Lower lobe of right lung (tissue), 2 donors: ENCODE results near the gene CYP2A6. TPM values are rescaled to one million over a fixed set of nuclear protein-coding genes. Genes with fewer than 3 reads are reported as not detected.
A peak's percentile ranks its signal among the peaks of the same experiment; 100 is the strongest.
"Not testable (repeated sequence)": the region's sequence is repeated elsewhere in the genome, so short reads cannot be mapped to it uniquely, and the experiment has no call there.

Experiments used
- ATAC-seq, 2 donors: fragments of 200-7000 bp; cut with Tn5 transposase; one replicate each; pipeline ENCODE4 v1.9.1; 2020 to 2022; ENCODE audit warnings: mild to moderate bottlenecking in 2 of 2, moderate library complexity in 2 of 2
- DNase-seq: peaks from one replicate; pipeline ENCODE4 v3.0.0-alpha.2; 2020
- H3K27ac ChIP-seq: fragments of 200-600 bp; one replicate; pipeline ENCODE4 v1.8.0; 2022
- H3K27me3 ChIP-seq: fragments of 200-600 bp; one replicate; pipeline ENCODE4 v1.8.0; 2022; ENCODE audit warnings: low read depth
- H3K36me3 ChIP-seq: fragments of 200-600 bp; one replicate; pipeline ENCODE4 v1.8.0; 2022; ENCODE audit warnings: mild to moderate bottlenecking
- H3K4me1 ChIP-seq: fragments of 200-600 bp; one replicate; pipeline ENCODE4 v1.8.0; 2022
- H3K4me3 ChIP-seq: fragments of 200-600 bp; one replicate; pipeline ENCODE4 v1.8.0; 2022; ENCODE audit warnings: mild to moderate bottlenecking
- H3K9me3 ChIP-seq: fragments of 200-600 bp; one replicate; pipeline ENCODE4 v1.8.0; 2022
- intact Hi-C: fragments of 100-400 bp; cut with DNase I; formaldehyde crosslinking; loops from one replicate; pipeline ENCODE4 v1.11.0; 2022
- total RNA-seq: library from RNA; stranded (reverse); fragmentation: NEBNext Ultra II Directional; extraction: Animal tissue kit (Norgen Biotek cat#: 25700); gene quantifications from one replicate; pipeline ENCODE4 v1.2.1, GENCODE V29; 2021
- TF ChIP-seq, protein P1 (sequence below): fragments of 200-600 bp; IDR thresholded peaks from one replicate; pipeline ENCODE4 v1.8.0; 2022; ENCODE audit warnings: antibody characterized with exemption, mild to moderate bottlenecking
- donor health status: DM: no; HTN: yes; CAD: no; lungs with severe emphysema.

CYP2A6 gene
- total RNA-seq, 1 donor from 2014 or later: 2.0 TPM

GRCh38 chr19:40867701-40868100 lies 17.5 kb upstream of the CYP2A6 start:
- H3K9me3 ChIP-seq: no peaks in the 10 kb centered on the region
- no peaks in the 10 kb centered on the region for H3K27me3 ChIP-seq
- H3K4me1 ChIP-seq: no peaks in the 10 kb centered on the region
- H3K36me3 ChIP-seq: no peaks in the 10 kb centered on the region
- no peak overlapping the region for H3K27ac ChIP-seq
- no peak overlapping the region for H3K4me3 ChIP-seq
- TF ChIP-seq, protein P1, sequence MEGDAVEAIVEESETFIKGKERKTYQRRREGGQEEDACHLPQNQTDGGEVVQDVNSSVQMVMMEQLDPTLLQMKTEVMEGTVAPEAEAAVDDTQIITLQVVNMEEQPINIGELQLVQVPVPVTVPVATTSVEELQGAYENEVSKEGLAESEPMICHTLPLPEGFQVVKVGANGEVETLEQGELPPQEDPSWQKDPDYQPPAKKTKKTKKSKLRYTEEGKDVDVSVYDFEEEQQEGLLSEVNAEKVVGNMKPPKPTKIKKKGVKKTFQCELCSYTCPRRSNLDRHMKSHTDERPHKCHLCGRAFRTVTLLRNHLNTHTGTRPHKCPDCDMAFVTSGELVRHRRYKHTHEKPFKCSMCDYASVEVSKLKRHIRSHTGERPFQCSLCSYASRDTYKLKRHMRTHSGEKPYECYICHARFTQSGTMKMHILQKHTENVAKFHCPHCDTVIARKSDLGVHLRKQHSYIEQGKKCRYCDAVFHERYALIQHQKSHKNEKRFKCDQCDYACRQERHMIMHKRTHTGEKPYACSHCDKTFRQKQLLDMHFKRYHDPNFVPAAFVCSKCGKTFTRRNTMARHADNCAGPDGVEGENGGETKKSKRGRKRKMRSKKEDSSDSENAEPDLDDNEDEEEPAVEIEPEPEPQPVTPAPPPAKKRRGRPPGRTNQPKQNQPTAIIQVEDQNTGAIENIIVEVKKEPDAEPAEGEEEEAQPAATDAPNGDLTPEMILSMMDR: no peak
- DNase-seq (no peak), ATAC-seq (no peak)
- intact Hi-C loops: no loop called here

GRCh38 chr19:40864739-40865496 lies 14.7 kb upstream of the CYP2A6 start:
- H3K4me1 ChIP-seq, DNase-seq: not testable (repeated sequence)

DNA sequence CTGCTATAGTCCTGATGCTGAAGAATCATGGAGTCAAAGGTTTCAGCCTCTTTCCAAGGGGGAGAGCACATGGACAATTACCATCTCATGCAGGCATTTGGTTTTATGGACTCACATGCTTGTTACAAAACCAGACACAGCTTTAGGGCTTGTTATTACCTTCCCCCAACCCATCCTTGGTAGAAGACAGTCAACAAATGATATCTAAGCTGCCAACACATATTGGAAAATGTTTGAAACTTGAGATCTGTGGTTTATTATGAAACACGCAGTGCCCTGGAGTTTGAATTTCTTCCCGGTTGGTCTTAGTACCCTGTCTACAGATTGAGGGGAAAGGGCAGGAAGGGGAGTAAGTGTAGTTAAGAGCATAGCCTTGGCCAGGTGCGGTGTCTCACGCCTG lies 12.5 kb upstream of the CYP2A6 start:
- no peaks in the 10 kb centered on the region for H3K27me3 ChIP-seq
- no peak overlapping the region for H3K27ac ChIP-seq
- DNase-seq: no peak
- intact Hi-C loops: no loop called here
- H3K4me3 ChIP-seq: no peak overlapping the region
- ATAC-seq: no peak
- no peaks in the 10 kb centered on the region for H3K9me3 ChIP-seq
- TF ChIP-seq, protein P1: no peak
- no peaks in the 10 kb centered on the region for H3K4me1 ChIP-seq
- H3K36me3 ChIP-seq: no peaks in the 10 kb centered on the region

More at GRCh38 chr19:40864739-40865496, 14.7 kb upstream of the CYP2A6 start:
- intact Hi-C loops, H3K9me3 ChIP-seq, H3K27me3 ChIP-seq, H3K36me3 ChIP-seq, H3K4me3 ChIP-seq: not testable (repeated sequence)
- ATAC-seq: peak in 1 of 2 donors; percentile 7
- H3K27ac ChIP-seq: peak overlapping the region; percentile 49

GRCh38 chr19:40862333-40862732 lies 12.1 kb upstream of the CYP2A6 start:
- H3K27ac ChIP-seq: no peak overlapping the region
- DNase-seq: no peak
- no peaks in the 10 kb centered on the region for H3K9me3 ChIP-seq
- no peak overlapping the region for H3K4me3 ChIP-seq
- intact Hi-C loops: no loop called here
- no peak for ATAC-seq
- no peaks in the 10 kb centered on the region for H3K4me1 ChIP-seq
- H3K27me3 ChIP-seq: no peaks in the 10 kb centered on the region
- no peaks in the 10 kb centered on the region for H3K36me3 ChIP-seq
- TF ChIP-seq, protein P1: no peak

DNA sequence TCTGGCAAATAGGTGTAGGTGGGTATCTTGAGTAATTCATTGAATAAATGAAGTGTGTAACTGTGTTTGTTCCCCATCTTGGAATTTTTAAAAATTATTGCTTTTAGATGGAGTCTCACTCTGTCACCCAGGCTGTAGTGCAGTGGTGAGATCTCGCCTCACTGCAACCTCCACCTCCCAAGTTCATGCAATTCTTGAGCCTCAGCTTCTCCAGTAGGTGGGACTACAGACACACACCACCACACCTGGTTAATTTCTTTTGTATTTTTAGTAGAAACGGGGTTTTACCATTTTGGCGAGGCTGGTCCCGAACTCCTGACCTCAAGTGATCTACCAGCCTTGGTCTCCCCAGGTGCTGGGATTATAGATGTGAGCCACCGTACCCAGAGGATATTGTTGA lies 7.9 kb upstream of the CYP2A6 start:
- Histone ChIP-seq H3K4me3 (no peak overlapping the region), H3K27me3 (no peaks in the 10 kb centered on the region), H3K27ac (no peak overlapping the region), H3K36me3 (no peaks in the 10 kb centered on the region), H3K4me1 (no peaks in the 10 kb centered on the region), H3K9me3 (no peaks in the 10 kb centered on the region)
- intact Hi-C loops: no loop called here
- DNase-seq (no peak), ATAC-seq (no peak)
- TF ChIP-seq, protein P1: no peak

DNA sequence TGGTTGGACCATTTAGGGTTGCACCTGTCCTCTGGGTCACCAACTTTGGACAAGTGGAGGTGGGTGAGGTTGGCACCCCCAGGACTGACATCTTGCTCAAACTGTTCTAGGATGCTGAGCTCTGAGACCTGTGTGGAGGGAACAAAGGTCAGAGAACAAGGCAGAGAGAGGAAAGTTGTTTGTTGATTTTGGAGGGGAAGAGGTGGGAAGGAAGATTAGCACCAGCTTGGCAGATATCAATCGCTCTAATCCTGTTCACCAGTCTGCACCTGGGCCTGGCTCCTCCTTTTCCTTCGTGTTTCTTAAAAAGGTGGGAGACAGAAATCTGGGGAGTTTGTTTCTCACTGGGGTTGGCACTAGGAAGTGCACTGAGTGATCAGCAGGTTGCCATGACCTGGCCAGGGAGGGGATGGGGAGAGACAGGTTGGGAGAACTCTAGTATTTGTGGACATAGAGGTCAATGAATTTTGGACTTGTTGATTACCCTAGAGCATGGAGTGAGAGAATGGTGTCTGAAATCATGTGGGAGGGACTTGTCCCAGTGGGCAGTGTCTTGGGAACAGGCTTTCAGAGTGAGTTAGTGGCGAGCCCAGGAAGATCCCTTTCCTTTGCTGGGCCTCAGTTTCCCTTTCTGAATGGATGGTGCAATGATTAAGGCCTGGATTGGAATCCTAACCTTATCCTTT lies 2.4 kb upstream of the CYP2A6 start:
- H3K27ac ChIP-seq, H3K4me1 ChIP-seq, H3K9me3 ChIP-seq, H3K36me3 ChIP-seq, H3K27me3 ChIP-seq, DNase-seq, H3K4me3 ChIP-seq, ATAC-seq, intact Hi-C loops: not testable (repeated sequence)

DNA sequence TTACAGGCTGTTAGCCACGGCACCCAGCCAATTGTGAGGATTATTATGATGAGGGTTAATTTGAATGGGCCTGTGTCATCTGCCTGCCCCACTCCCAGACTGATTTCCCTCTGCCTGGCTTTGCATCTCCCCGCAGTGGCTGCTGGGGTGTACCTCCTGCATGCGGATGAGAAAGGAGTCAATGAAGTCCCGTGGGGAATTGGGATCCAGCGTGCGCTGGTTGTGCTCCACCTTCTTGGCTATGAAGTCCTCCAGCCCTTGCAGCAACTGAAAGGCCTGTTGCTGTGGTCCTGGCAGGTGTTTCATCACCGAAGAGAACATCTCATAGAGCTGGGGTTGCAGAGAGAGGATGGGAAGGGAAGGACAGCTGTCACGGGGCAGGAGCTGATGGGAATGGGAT lies 3.5 kb downstream of the CYP2A6 start:
- ATAC-seq, H3K27me3 ChIP-seq, H3K27ac ChIP-seq, H3K4me1 ChIP-seq, DNase-seq, intact Hi-C loops, H3K9me3 ChIP-seq, H3K36me3 ChIP-seq, H3K4me3 ChIP-seq: not testable (repeated sequence)

- H3K4me1 ChIP-seq, H3K27me3 ChIP-seq, intact Hi-C loops, H3K36me3 ChIP-seq, H3K9me3 ChIP-seq: not testable (repeated sequence)
- peak overlapping the region; percentile 36 for H3K4me3 ChIP-seq
- ATAC-seq: peak; percentile 86 to 88
- peak; percentile 77 for DNase-seq
- peak overlapping the region; percentile 18 for H3K27ac ChIP-seq
Observed at GRCh38 chr19:40843653-40844052, 6.6 kb downstream of the CYP2A6 start.

DNA sequence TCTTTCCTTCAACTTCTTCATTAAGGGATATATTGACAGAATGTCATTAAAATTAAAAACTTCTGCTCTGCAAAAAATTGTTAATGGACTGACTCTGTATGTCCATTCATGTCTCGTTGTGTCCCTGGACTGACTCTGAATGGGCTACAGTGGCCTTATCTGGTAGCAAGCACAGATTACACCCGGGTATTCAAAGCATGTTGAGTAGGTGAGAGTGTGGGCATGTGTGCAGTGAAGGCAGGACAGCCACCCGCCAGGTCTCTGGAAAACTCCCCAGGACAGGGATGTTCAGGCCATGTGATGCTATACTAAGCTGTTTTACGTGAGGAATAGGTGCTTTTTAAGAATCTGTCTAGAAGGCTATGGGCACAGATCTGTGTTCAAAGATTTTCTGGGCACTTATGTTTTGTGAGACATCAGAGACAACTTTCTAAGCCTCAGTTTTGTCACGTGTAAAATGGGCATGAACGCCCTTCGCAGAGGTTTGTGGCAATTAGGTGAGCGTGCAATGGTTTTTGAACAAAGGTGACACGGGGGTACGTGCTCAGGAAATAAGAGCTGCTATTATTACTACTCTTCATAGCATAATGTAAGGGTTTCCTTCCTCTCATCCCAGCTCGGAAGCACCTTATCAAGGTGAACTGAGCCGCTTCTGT lies 7.1 kb downstream of the CYP2A6 start:
- peak overlapping the region; percentile 18 for H3K27ac ChIP-seq
- peak overlapping the region; percentile 36 for H3K4me3 ChIP-seq
- H3K36me3 ChIP-seq, intact Hi-C loops, H3K27me3 ChIP-seq, H3K9me3 ChIP-seq, DNase-seq, H3K4me1 ChIP-seq: not testable (repeated sequence)
- peak; percentile 47 to 61 for ATAC-seq
